ENCODE measurements around the gene CASP10.
A peak's percentile ranks its signal among the peaks of the same experiment; 100 is the strongest.
"Not testable (repeated sequence)": the region's sequence is repeated elsewhere in the genome, so short reads cannot be mapped to it uniquely, and the experiment has no call there.

CASP10 gene, protein sequence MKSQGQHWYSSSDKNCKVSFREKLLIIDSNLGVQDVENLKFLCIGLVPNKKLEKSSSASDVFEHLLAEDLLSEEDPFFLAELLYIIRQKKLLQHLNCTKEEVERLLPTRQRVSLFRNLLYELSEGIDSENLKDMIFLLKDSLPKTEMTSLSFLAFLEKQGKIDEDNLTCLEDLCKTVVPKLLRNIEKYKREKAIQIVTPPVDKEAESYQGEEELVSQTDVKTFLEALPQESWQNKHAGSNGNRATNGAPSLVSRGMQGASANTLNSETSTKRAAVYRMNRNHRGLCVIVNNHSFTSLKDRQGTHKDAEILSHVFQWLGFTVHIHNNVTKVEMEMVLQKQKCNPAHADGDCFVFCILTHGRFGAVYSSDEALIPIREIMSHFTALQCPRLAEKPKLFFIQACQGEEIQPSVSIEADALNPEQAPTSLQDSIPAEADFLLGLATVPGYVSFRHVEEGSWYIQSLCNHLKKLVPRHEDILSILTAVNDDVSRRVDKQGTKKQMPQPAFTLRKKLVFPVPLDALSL

DNA sequence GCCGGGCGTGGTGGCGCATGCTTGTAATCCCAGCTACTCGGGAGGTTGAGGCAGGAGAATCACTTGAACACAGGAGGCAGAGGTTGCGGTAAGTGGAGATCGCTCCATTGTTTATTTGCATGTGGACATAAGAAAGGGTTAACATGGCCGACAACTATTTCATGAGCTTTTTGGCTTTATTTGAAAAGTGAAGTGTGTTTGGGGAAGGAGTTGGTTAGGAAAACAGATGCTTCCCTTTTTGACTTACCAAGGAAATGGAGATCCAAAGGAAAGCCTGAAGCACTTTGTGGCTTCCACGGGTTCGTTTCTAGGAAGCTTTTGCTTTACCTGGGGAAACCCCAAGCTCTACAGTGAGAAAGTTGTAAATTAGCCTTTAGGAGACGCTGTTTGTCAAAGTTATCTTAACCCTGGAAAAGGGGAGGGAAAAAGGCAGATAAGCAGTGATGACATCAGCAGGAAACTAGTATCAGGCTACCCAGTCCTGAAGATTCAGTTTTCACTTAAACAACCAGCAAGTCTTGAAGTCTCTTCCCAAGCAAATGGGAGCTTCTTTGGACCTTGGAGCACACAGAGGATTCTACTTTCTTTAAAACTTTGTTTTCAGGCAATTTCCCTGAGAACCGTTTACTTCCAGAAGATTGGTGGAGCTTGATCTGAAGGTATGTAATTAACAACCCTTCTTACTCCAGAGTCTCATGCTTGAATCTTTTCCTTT, at the start of gene CASP10:
Gene CASP10, plus strand, starts transcription at position 492 of the 715 bp plus-strand sequence. CDS start 2,637 bp downstream, outside the sequence.
- DNase-seq = peak; percentile 92

DNA sequence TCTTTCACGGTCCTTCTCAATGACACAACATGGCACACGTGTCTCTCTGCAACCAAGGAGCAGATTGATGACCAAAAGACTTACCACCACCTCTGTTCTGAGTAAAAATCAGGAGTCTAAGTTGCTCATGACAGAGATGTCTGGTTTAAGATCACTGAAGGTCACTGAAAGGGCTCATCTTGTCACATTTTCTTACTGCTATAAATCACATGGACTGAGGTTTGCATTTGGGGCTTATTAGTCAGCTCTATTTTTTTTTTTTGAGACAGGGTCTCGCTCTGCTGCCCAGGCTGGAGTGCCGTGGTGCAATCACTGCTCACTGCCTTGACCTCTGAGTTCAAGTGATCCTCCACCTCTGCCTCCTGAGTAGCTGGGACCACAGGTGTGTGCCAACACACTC, 47.6 kb upstream of the CASP10 start:
- DNase-seq = peak; percentile 71

DNA sequence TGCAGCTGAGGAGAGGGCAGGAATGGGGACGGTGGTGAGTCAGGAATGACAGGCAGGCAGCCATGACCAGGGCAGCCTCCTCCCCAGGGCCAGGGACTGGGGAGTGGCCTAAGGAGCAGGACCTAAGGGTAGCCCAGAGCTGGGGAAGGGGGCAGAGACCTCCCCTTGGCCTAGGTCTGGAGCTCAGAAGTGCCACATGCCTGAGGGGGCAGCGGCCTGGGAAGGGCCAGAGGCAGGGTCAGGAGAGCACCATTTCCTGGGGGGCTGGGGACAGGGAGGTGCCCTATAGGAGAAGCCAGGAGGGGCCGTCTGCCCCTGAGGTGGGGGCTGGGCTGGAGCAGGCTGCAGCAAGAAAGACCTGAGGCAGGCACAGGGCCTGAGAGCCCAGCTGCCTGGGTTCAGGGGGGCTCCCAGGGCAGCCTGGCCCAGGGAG, 46.0 kb upstream of the CASP10 start:
- DNase-seq = no peak

DNA sequence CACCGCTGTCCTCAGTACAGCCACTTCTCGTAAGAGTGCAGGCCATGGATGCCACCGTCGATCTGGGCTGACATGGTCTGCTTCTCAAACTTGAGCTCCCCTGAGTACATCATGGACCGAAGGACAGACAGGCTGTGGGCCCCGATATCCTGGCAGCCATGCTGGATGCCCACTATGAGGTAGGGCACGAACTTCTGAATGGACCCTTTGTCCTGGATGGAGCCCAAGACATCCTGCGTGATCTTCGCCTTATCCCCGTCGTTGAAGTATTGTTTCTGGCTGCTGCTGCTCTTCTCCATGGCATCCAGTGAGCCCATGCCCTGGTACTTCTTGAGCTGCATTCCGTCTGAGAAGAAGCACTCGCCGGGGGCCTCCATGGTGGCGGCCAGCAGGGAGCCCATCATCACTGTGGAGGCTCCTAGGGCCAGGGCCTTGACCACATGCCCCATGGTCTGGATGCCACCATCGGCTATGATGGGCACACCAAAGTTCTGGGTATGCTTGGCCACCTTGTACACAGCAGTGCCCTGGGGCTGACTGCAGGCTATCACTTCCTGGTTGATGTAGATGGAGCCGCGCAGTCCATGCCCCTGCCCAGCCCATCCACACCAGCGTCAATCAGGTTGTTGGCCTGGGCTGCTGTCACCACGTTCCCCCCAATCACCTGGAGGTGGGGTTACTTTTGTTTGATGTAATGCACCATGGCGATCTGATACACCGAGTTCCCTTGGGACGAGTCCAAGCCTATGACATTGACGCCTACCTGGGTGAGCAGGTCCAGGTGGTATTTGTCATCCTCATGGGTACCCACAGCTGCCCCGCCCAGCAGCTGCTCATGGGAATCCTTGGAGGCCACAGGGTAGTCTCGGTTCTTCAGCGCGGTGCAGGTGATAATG, 45.2 kb upstream of the CASP10 start:
- no peak for DNase-seq

DNA sequence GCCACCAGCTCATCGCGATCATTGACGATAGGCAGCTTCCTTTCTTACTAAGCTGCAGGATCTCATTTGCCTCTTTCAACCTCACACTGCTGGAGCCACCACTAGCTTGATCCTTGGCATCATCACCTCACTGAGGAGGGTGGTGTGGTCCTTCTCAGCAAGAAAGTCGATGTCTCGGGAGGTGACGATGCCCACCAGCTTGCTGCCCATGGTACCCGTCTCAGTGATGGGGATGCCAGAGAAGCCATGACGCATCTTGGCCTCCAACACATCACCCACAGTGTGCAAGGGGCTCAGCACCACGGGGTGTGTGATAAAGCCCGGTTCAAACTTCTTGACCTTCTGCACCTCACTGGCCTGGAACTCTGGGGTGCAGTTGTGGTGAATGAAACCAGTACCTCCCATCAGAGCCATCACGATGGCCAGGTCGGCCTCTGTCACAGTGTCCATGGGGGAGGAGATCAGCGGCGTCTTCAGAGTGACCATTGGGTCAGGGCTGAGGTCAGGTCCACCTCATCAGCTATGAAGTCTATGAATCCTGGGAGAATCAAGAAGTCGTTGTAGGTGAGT, 44.5 kb upstream of the CASP10 start:
- DNase-seq = no peak

DNA sequence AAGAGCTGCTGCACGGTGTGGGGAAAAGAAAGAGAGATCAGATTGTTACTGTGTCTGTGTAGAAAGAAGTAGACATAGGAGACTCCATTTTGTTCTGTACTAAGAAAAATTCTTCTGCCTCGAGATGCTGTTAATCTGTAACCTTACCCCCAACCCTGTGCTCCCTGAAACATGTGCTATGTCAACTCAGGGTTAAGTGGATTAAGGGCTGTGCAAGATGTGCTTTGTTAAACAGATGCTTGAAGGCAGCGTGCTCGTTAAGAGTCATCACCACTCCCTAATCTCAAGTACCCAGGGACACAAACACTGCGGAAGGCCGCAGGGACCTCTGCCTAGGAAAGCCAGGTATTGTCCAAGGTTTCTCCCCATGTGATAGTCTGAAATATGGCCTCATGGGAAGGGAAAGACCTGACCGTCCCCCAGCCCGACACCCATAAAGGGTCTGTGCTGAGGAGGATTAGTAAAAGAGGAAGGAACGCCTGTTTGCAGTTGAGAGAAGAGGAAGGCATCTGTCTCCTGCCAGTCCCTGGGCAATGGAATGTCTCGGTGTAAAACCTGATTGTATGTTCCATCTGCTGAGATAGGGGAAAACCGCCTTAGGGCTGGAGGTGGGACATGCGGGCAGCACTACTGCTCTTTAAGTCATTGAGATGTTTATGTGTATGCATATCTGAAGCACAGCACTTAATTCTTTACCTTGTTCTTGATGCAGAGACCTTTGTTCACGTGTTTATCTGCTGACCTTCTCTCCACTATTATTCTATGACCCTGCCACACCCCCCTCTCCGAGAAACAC, 43.8 kb upstream of the CASP10 start:
- DNase-seq = not testable (repeated sequence)

DNA sequence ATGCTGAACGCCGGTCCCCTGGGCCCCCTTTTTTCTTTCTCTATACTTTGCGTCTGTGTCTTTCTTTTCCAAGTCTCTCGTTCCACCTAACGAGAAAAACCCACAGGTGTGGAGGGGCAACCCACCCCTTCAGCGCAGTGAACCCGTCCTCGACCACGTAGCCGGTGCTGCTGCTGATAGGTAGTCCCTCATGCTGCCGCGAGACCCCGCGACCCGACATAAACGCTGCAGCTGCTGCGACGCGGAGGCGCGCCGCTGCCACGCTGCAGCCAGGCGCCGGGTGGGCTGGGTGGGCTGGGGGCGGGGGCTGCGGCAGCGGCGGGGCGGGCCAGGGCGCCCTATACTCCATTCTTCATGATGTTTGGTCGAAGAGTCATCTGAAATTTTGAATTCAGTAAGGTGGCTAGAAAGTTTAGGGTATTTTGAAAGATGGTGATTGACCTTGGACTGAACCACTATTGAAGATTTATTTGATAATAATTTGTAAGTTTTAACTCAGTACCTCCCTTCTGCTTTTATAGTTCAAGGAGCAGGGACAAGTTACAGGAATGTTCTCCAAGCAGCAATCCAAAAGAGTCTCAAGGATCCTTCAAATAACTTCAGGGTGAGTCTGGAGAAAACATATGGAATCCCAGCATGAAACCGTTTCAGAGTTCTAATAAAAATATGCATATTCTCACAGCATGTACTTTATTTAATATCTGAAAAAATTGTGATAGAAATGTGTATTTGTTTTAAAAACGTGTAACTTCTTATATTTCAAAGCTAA, 42.9 kb upstream of the CASP10 start:
- DNase-seq = no peak

GRCh38 chr2:201144101-201145051, 38.6 kb upstream of the CASP10 start:
- no peak for DNase-seq

- DNase-seq = no peak
Observed at GRCh38 chr2:201148434-201148990, 34.4 kb upstream of the CASP10 start.

GRCh38 chr2:201149064-201149820, 33.7 kb upstream of the CASP10 start:
- DNase-seq = peak; percentile 79

DNA sequence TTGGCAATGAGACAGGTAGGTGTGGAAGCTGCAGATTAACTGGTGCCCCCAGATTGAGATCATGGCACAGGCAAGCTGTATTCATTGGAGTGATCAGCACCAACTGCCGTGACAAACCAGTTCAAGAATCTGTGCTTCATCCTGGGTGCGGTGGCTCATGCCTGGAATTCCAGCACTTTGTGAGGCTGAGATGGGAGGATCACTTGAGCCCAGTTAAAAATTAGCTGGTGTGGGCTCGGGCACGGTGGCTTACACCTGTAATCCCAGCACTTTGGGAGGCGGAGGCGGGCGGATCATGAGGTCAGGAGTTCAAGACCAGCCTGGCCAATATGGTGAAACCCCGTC, 33.1 kb upstream of the CASP10 start:
- not testable (repeated sequence) for DNase-seq

DNA sequence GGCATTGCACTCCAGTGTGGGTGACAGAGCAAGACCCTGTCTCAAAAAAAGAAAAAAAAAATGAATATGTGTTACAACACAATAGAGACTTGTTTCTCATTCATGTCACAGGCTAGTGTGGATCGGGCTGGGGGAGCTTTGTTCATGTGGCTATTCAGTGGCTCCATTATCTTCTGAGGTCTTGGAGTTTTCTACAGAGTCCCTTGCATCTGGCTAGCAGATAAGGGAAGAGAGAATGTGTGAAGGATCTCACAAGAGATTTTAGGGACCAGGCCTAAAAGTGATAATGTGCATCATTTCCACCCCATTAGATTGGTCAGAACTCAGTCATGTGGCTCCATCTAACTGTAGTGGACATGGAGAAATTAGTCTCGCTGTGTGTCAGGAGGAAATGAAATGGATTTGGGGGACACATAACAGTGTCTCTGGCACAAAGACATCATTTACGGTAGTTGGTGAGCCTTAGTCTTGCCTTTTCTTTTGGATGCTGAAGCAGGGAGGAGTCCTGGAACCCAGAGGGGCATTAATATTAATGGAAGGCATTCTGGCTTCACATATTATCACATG, 32.4 kb upstream of the CASP10 start:
- DNase-seq = no peak

GRCh38 chr2:201151127-201151981, 31.6 kb upstream of the CASP10 start:
- peak; percentile 82 for DNase-seq

DNA sequence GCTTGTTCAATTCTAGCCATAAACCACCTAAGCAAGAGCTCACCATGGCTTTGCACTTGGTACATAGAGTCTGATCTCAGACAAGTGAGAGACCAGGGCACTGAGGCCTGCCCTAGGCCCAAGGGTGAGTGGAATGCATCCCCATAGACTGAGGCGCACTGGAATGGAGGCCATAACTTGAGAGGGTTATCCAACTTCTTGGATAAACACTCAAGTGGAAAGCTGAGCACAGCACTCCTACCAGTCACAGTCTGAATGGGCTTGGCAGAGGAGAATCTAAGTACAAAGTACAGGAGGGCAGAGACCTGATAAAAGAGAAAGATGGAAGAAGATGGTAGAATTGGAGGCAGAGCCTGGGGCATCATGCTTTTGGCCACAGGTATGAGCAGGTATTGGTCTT, 30.4 kb upstream of the CASP10 start:
- DNase-seq = no peak

- DNase-seq = no peak
Observed at GRCh38 chr2:201152999-201153815, 29.7 kb upstream of the CASP10 start.
